ENCODE measurements around the gene NUP62CL.

The NUP62CL gene

GRCh38 chrX:107146670-107147069 lies 59.6 kb downstream of the NUP62CL start:
- TF ChIP-seq CTCF (IDR thresholded peaks at IDR 0.05; ENCODE audit: low read depth, low read length, missing control alignments), result no peak
- H3K4me3 ChIP-seq (replicated peaks; ENCODE audit: low read depth, low read length), result no peak overlapping the region
- DNase-seq (ENCODE audit: extremely low read depth, low read depth), result no peak

- H3K4me3 ChIP-seq (replicated peaks; ENCODE audit: low read depth, low read length), result no peak overlapping the region
- TF ChIP-seq CTCF (IDR thresholded peaks at IDR 0.05; ENCODE audit: low read depth, low read length, missing control alignments), result no peak
- DNase-seq (ENCODE audit: extremely low read depth, low read depth), result no peak
Observed at GRCh38 chrX:107135965-107136307, 70.3 kb downstream of the NUP62CL start.

- no peak for DNase-seq (ENCODE audit: extremely low read depth, low read depth)
- no peak for TF ChIP-seq CTCF (IDR thresholded peaks at IDR 0.05; ENCODE audit: low read depth, low read length, missing control alignments)
- H3K4me3 ChIP-seq (replicated peaks; ENCODE audit: low read depth, low read length), result no peak overlapping the region
Observed at GRCh38 chrX:107135049-107135964, 70.9 kb downstream of the NUP62CL start.

GRCh38 chrX:107123750-107124149 lies 82.5 kb downstream of the NUP62CL start:
- H3K4me3 ChIP-seq (replicated peaks; ENCODE audit: low read depth, low read length), result no peak overlapping the region
- no peak for TF ChIP-seq CTCF (IDR thresholded peaks at IDR 0.05; ENCODE audit: low read depth, low read length, missing control alignments)
- DNase-seq (ENCODE audit: extremely low read depth, low read depth), result no peak

DNA sequence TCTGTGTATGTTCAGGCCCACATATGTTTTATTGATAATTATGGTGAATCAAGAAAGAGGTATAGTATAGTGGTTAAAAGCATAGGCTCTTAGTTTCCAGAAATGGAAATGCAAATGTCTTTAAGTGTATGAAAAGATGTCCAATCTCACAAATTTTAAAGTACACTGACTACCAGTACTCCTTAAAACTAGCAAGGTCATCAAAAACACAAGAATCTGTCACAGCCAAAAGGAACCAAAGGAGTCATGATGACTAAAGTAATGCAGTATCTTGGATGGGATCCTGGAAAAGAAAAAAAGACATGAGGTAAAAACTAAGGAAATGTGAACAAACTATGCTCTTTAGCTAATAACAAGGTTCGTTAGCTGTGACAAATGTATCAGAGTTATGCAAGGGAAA lies 87.0 kb downstream of the NUP62CL start:
- no peak overlapping the region for H3K4me3 ChIP-seq (replicated peaks; ENCODE audit: low read depth, low read length)
- TF ChIP-seq CTCF (IDR thresholded peaks at IDR 0.05; ENCODE audit: low read depth, low read length, missing control alignments), result no peak
- DNase-seq (ENCODE audit: extremely low read depth, low read depth), result no peak

GRCh38 chrX:107118322-107119147 lies 87.7 kb downstream of the NUP62CL start, which contains the start of gene RBM41:
Gene RBM41, minus strand, starts transcription at chrX:107118822. Its CDS starts 49 bp downstream, at chrX:107118773.
- peak; percentile 9 for DNase-seq (ENCODE audit: extremely low read depth, low read depth)
- H3K4me3 ChIP-seq (replicated peaks; ENCODE audit: low read depth, low read length), result peak within 1 kb of the TSS; percentile 68
- no peak for TF ChIP-seq CTCF (IDR thresholded peaks at IDR 0.05; ENCODE audit: low read depth, low read length, missing control alignments)
